ENCODE measurements around the gene ERFL.

Gene ERFL

DNA sequence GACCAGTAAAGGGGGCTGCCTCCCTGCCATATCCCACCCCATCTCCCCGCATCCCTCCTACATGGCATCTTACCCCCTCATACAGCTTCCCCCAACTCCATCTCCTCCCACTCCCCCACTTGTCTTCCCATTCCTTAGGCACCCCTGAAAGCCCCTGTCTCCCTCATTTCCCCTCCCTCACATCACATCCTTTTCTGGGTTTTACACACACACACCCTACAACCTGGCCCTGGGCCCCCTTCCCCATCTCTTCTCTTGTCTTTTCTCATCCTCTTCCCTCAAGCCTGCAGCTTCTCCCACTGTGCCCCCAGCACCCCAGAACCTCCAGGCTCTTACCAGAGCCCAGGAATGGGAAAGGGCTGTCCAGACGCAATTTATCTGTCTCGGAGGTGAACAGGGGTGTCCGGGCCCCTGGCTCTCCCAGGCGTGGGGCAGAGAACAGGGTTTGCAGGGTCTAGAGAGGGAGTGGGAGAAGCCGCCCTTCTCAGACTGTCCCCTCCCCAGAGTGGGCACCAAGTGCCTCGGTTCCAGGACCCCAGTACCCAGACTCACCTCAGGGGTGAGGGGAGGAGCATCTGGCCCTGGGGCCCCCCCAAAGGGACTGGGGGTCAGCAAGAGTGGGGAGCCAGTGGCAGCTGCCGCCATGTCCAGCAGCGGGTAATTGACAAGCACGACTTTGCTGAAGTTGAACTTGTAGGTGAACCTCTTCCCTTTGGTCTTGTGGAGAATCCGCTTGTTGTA lies 19.4 kb downstream of the ERFL start:
- Histone ChIP-seq H3K36me3 (ENCODE audit: insufficient read depth, low read length) (peaks cover 28% of the 10 kb centered on the region), H3K27me3 (ENCODE audit: control insufficient read depth in 1 of 2, insufficient read depth in 2 of 2, low read length in 2 of 2) (peaks cover 21 to 25% of the 10 kb centered on the region in 2 donors), H3K9ac (ENCODE audit: low read length) (no peak overlapping the region), H3K9me3 (ENCODE audit: low read length) (no peaks in the 10 kb centered on the region), H3K27ac (ENCODE audit: low read depth, low read length) (no peak overlapping the region), H3K4me1 (ENCODE audit: insufficient read depth, low read length) (no peaks in the 10 kb centered on the region), H3K4me3 (ENCODE audit: low read depth in 1 of 2, low read length in 2 of 2) (no peak overlapping the region)

GRCh38 chr19:41907994-41908615 lies 20.1 kb downstream of the ERFL start:
- Histone ChIP-seq H3K27me3 (ENCODE audit: control insufficient read depth in 1 of 2, insufficient read depth in 2 of 2, low read length in 2 of 2) (peaks cover 14 to 20% of the 10 kb centered on the region in 2 donors), H3K36me3 (ENCODE audit: insufficient read depth, low read length) (peaks cover 36% of the 10 kb centered on the region)

GRCh38 chr19:41906916-41907680 lies 21.2 kb downstream of the ERFL start:
- H3K4me1 ChIP-seq (ENCODE audit: insufficient read depth, low read length): no peaks in the 10 kb centered on the region
- no peak overlapping the region for H3K9ac ChIP-seq (ENCODE audit: low read length)
- H3K27me3 ChIP-seq (ENCODE audit: control insufficient read depth in 1 of 2, insufficient read depth in 2 of 2, low read length in 2 of 2): peaks cover 6 to 16% of the 10 kb centered on the region in 2 donors
- no peak overlapping the region for H3K27ac ChIP-seq (ENCODE audit: low read depth, low read length)
- peaks cover 45% of the 10 kb centered on the region for H3K36me3 ChIP-seq (ENCODE audit: insufficient read depth, low read length)
- H3K4me3 ChIP-seq (ENCODE audit: low read depth in 1 of 2, low read length in 2 of 2): no peak overlapping the region
- H3K9me3 ChIP-seq (ENCODE audit: low read length): no peaks in the 10 kb centered on the region

More at GRCh38 chr19:41907994-41908615, 20.1 kb downstream of the ERFL start:
- Histone ChIP-seq H3K27ac (ENCODE audit: low read depth, low read length) (no peak overlapping the region), H3K4me3 (ENCODE audit: low read depth in 1 of 2, low read length in 2 of 2) (no peak overlapping the region), H3K4me1 (ENCODE audit: insufficient read depth, low read length) (no peaks in the 10 kb centered on the region), H3K9me3 (ENCODE audit: low read length) (no peaks in the 10 kb centered on the region), H3K9ac (ENCODE audit: low read length) (no peak overlapping the region)

GRCh38 chr19:41906271-41906670 lies 22.0 kb downstream of the ERFL start:
- no peaks in the 10 kb centered on the region for H3K4me1 ChIP-seq (ENCODE audit: insufficient read depth, low read length)
- no peak overlapping the region for H3K9ac ChIP-seq (ENCODE audit: low read length)
- H3K4me3 ChIP-seq (ENCODE audit: low read depth in 1 of 2, low read length in 2 of 2): no peak overlapping the region
- peaks cover 50% of the 10 kb centered on the region for H3K36me3 ChIP-seq (ENCODE audit: insufficient read depth, low read length)
- no peak overlapping the region for H3K27ac ChIP-seq (ENCODE audit: low read depth, low read length)
- no peaks in the 10 kb centered on the region for H3K9me3 ChIP-seq (ENCODE audit: low read length)
- H3K27me3 ChIP-seq (ENCODE audit: control insufficient read depth in 1 of 2, insufficient read depth in 2 of 2, low read length in 2 of 2): peaks cover 0 to 9% of the 10 kb centered on the region in 2 donors

GRCh38 chr19:41905273-41906002 lies 22.8 kb downstream of the ERFL start:
- Histone ChIP-seq H3K9ac (ENCODE audit: low read length) (no peak overlapping the region), H3K27me3 (ENCODE audit: control insufficient read depth in 1 of 2, insufficient read depth in 2 of 2, low read length in 2 of 2) (peaks cover 0 to 3% of the 10 kb centered on the region in 2 donors), H3K36me3 (ENCODE audit: insufficient read depth, low read length) (peaks cover 51% of the 10 kb centered on the region), H3K9me3 (ENCODE audit: low read length) (no peaks in the 10 kb centered on the region), H3K27ac (ENCODE audit: low read depth, low read length) (no peak overlapping the region), H3K4me3 (ENCODE audit: low read depth in 1 of 2, low read length in 2 of 2) (no peak overlapping the region), H3K4me1 (ENCODE audit: insufficient read depth, low read length) (no peaks in the 10 kb centered on the region)

GRCh38 chr19:41904118-41904870 lies 24.0 kb downstream of the ERFL start:
- Histone ChIP-seq H3K4me3 (ENCODE audit: low read depth in 1 of 2, low read length in 2 of 2) (no peak overlapping the region), H3K36me3 (ENCODE audit: insufficient read depth, low read length) (peaks cover 54% of the 10 kb centered on the region), H3K9me3 (ENCODE audit: low read length) (no peaks in the 10 kb centered on the region), H3K9ac (ENCODE audit: low read length) (no peak overlapping the region), H3K4me1 (ENCODE audit: insufficient read depth, low read length) (no peaks in the 10 kb centered on the region), H3K27ac (ENCODE audit: low read depth, low read length) (no peak overlapping the region), H3K27me3 (ENCODE audit: control insufficient read depth in 1 of 2, insufficient read depth in 2 of 2, low read length in 2 of 2) (no peaks in the 10 kb centered on the region)

- Histone ChIP-seq H3K4me3 (ENCODE audit: low read depth in 1 of 2, low read length in 2 of 2) (no peak overlapping the region), H3K9me3 (ENCODE audit: low read length) (no peaks in the 10 kb centered on the region), H3K4me1 (ENCODE audit: insufficient read depth, low read length) (no peaks in the 10 kb centered on the region), H3K9ac (ENCODE audit: low read length) (no peak overlapping the region), H3K27me3 (ENCODE audit: control insufficient read depth in 1 of 2, insufficient read depth in 2 of 2, low read length in 2 of 2) (no peaks in the 10 kb centered on the region), H3K36me3 (ENCODE audit: insufficient read depth, low read length) (peaks cover 57% of the 10 kb centered on the region), H3K27ac (ENCODE audit: low read depth, low read length) (no peak overlapping the region)
Measured at GRCh38 chr19:41903193-41903953, 24.9 kb downstream of the ERFL start.

DNA sequence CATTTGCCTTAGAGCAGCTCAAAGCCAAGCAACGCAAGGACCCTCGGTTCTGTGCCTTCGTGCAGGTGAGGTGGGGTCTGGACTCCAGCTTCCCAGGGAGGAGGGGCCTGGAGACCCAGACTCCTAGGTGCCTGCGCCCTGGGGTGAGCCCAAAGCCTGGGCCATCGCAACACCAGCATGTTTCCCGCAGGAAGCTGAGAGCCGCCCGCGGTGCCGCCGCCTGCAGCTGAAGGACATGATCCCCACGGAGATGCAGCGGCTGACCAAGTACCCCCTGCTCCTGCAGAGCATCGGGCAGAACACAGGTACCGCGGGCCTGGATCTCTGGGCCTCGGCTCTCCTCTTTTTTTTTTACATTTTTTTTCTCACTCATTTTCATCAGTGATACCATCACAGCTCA lies 25.7 kb downstream of the ERFL start:
- no peak overlapping the region for H3K4me3 ChIP-seq (ENCODE audit: low read depth in 1 of 2, low read length in 2 of 2)

DNA sequence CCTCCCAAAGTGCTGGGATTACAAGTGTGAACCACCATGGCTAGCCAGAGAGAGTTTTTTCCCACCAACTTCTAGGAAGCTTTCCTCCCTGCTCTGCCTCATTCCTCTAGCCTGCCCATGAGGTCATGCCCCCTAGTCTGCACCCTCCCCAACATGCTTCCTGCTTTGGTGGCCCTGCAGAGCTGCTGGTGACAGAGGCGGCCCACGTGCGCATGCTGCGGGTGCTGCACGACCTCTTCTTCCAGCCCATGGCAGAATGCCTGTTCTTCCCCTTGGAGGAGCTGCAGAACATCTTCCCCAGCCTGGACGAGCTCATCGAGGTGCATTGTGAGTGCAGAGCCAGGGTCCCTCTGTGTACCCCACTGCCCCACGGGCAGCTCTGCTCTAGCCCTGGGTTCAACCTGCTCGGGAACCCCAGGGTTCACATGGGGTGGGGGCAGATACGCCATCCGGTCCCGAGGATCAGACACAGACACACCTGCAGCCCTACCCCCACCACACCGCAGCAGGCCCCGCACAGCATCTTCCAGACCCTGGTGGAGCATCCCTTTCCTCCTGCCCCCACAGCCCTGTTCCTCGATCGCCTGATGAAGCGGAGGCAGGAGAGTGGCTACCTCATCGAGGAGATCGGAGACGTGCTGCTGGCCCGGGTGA lies 26.4 kb downstream of the ERFL start:
- no peak overlapping the region for H3K27ac ChIP-seq (ENCODE audit: low read depth, low read length)
- no peaks in the 10 kb centered on the region for H3K9me3 ChIP-seq (ENCODE audit: low read length)
- H3K27me3 ChIP-seq (ENCODE audit: control insufficient read depth in 1 of 2, insufficient read depth in 2 of 2, low read length in 2 of 2): no peaks in the 10 kb centered on the region
- peaks cover 63% of the 10 kb centered on the region for H3K36me3 ChIP-seq (ENCODE audit: insufficient read depth, low read length)
- H3K9ac ChIP-seq (ENCODE audit: low read length): no peak overlapping the region
- H3K4me3 ChIP-seq (ENCODE audit: low read depth in 1 of 2, low read length in 2 of 2): no peak overlapping the region
- H3K4me1 ChIP-seq (ENCODE audit: insufficient read depth, low read length): no peaks in the 10 kb centered on the region

More for the DNA sequence above, 25.7 kb downstream of the ERFL start:
- no peak overlapping the region for H3K9ac ChIP-seq (ENCODE audit: low read length)
- peaks cover 65% of the 10 kb centered on the region for H3K36me3 ChIP-seq (ENCODE audit: insufficient read depth, low read length)
- no peaks in the 10 kb centered on the region for H3K4me1 ChIP-seq (ENCODE audit: insufficient read depth, low read length)
- no peaks in the 10 kb centered on the region for H3K27me3 ChIP-seq (ENCODE audit: control insufficient read depth in 1 of 2, insufficient read depth in 2 of 2, low read length in 2 of 2)
- no peak overlapping the region for H3K27ac ChIP-seq (ENCODE audit: low read depth, low read length)
- H3K9me3 ChIP-seq (ENCODE audit: low read length): no peaks in the 10 kb centered on the region

DNA sequence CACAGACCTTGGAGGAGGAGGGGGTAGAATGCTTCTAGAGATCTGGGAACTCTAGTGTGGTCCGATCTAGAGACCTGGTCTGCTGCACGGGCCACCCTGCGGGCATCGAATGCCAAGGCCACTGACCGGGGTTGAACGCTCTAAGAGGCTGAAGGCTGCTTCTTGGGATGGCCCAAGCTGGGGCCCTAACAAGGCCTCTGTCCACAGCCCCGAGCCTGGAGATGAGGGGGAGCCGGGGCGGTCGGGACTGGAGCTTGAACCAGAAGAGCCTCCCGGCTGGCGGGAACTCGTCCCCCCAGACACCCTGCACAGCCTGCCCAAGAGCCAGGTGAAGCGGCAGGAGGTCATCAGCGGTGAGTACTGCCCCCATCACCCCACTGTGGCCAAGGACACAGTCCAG lies 30.0 kb downstream of the ERFL start:
- Histone ChIP-seq H3K27me3 (ENCODE audit: control insufficient read depth in 1 of 2, insufficient read depth in 2 of 2, low read length in 2 of 2) (no peaks in the 10 kb centered on the region), H3K9ac (ENCODE audit: low read length) (no peak overlapping the region), H3K36me3 (ENCODE audit: insufficient read depth, low read length) (peaks cover 47% of the 10 kb centered on the region), H3K4me1 (ENCODE audit: insufficient read depth, low read length) (no peaks in the 10 kb centered on the region), H3K4me3 (ENCODE audit: low read depth in 1 of 2, low read length in 2 of 2) (no peak overlapping the region), H3K27ac (ENCODE audit: low read depth, low read length) (no peak overlapping the region), H3K9me3 (ENCODE audit: low read length) (no peaks in the 10 kb centered on the region)

Data from muscle layer of colon (tissue), 2 donors.